Fibroblast of lung (primary cell): ENCODE results near the gene WWOX. TPM values are rescaled to one million over a fixed set of nuclear protein-coding genes. Genes with fewer than 3 reads are reported as not detected.

Source experiments
- DNase-seq, 2 donors: peaks; one replicate each; pipeline versions ENCODE4 v3.0.0 to v3.0.0-alpha.2; 2010; ENCODE audit warnings: low read depth in 2 of 2
- H2AFZ ChIP-seq: 2 replicates; pipeline ENCODE4 v1.5.1; 2012; ENCODE audit warnings: low read length, control low read depth, inconsistent platforms
- H3K27ac ChIP-seq: 2 replicates; pipeline ENCODE4 v1.5.1; 2011; ENCODE audit warnings: low read length, control low read depth; ENCODE audit not compliant: insufficient read depth
- H3K27me3 ChIP-seq: 2 replicates; pipeline ENCODE4 v1.5.1; 2011; ENCODE audit warnings: mild to moderate bottlenecking, low read length; ENCODE audit not compliant: control insufficient read depth, insufficient read depth
- H3K36me3 ChIP-seq: 2 replicates; pipeline ENCODE4 v1.5.1; 2011; ENCODE audit warnings: low read length; ENCODE audit not compliant: control insufficient read depth, insufficient read depth
- H3K4me1 ChIP-seq: 2 replicates; pipeline ENCODE4 v1.5.1; 2011; ENCODE audit warnings: low read length; ENCODE audit not compliant: control insufficient read depth, insufficient read depth; ENCODE audit errors: extremely low read depth
- H3K4me2 ChIP-seq: 2 replicates; pipeline ENCODE4 v1.5.1; 2011; ENCODE audit warnings: low read length, control low read depth; ENCODE audit not compliant: insufficient read depth; ENCODE audit errors: extremely low read depth
- H3K4me3 ChIP-seq, 4 experiments: fragments of 200-600 bp in 1 of 4; sonication (generic) in 1 of 4; replicated peaks in 1 of 4; 2 replicates each; pipeline ENCODE4 v1.5.1; 2011 to 2016; ENCODE audit warnings: low read length in 4 of 4, low read depth in 3 of 4, mild to moderate bottlenecking in 3 of 4, control low read depth in 2 of 4, inconsistent platforms in 1 of 4, mixed read lengths in 1 of 4; ENCODE audit not compliant: insufficient read depth in 1 of 4; ENCODE audit errors: control extremely low read depth in 1 of 4
- H3K79me2 ChIP-seq: 2 replicates; pipeline ENCODE4 v1.5.1; 2012; ENCODE audit warnings: mild to moderate bottlenecking, low read length, inconsistent platforms; ENCODE audit not compliant: control insufficient read depth, insufficient read depth
- H3K9ac ChIP-seq: 2 replicates; pipeline ENCODE4 v1.5.1; 2011; ENCODE audit warnings: mild to moderate bottlenecking, low read length, control low read depth; ENCODE audit not compliant: insufficient read depth
- H3K9me3 ChIP-seq: 2 replicates; pipeline ENCODE4 v1.5.1; 2012; ENCODE audit warnings: low read depth, low read length; ENCODE audit not compliant: control insufficient read depth, insufficient read depth
- H4K20me1 ChIP-seq: 2 replicates; pipeline ENCODE4 v1.5.1; 2011; ENCODE audit warnings: low read length; ENCODE audit not compliant: control insufficient read depth, insufficient read depth; ENCODE audit errors: extremely low read depth
- CTCF ChIP-seq, 2 donors: IDR thresholded peaks in 1 of 2; conservative IDR thresholded peaks in 1 of 2; 1 replicate in 1 of 2; 2 replicates in 1 of 2; pipeline ENCODE4 v1.5.1; 2011 to 2012; ENCODE audit warnings: low read length in 2 of 2, control low read depth in 1 of 2, inconsistent platforms in 1 of 2, low read depth in 1 of 2, mild to moderate bottlenecking in 1 of 2
- EZH2 ChIP-seq: IDR thresholded peaks from 2 replicates; pipeline ENCODE4 v1.5.1; 2012; ENCODE audit warnings: low read length, control low read depth, mild to moderate bottlenecking; ENCODE audit errors: missing control alignments
- polyA plus RNA-seq, 2 donors: library from polyadenylated mRNA; depleted of rRNA in 1 of 2; stranded (reverse) in 1 of 2; unstranded in 1 of 2; fragments of >200 nt; gene quantifications; 2 replicates each; pipeline ENCODE4 v1.2.1, GENCODE V29; 2011 to 2012; ENCODE audit warnings: missing spikeins in 1 of 2
- total RNA-seq: library from RNA; depleted of rRNA; stranded (reverse); fragments of >200 nt; gene quantifications from 2 replicates; pipeline ENCODE4 v1.2.1, GENCODE V29; 2014

The WWOX gene
- total and polyA plus RNA-seq, 2 donors (not counting 1 experiment from before 2014, with no cell fraction given), result 5.6 to 16.3 TPM

DNA sequence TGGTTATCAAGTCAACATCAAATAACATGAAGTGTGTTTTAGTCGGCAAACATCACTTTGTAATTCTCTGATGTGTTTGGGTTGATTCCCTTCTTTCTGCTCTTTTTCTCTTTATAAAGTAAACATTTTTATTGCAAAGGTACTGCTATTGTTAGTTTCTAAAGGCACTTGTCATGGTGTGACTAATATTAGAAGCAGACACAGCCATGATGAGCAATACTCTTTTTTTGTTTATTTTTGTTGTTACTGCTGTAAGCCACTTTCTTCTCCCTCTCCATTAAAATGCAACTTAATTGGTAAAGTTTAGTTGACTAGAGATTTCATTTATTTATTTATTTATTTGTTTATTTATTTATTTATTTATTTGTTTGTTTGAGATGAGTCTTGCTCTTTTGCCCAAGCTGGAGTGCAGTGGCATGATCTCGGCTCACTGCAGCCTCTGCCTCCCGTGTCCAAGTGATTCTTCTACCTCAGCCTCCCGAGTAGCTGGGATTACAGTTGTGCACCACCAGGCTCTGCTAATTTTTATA is 424.7 kb downstream of the WWOX start:
- H3K27me3 ChIP-seq, result no peaks in the 10 kb centered on the region
- no peak overlapping the region for H2AFZ ChIP-seq
- no peaks in the 10 kb centered on the region for H4K20me1 ChIP-seq
- DNase-seq, result peak in 1 of 2 donors; percentile 9
- H3K36me3 ChIP-seq, result no peaks in the 10 kb centered on the region
- H3K4me1 ChIP-seq, result no peaks in the 10 kb centered on the region
- no peaks in the 10 kb centered on the region for H3K9me3 ChIP-seq
- no peak overlapping the region for H3K4me2 ChIP-seq
- no peak overlapping the region for H3K9ac ChIP-seq
- TF ChIP-seq CTCF (conservative IDR thresholded peaks at IDR 0.05 in 1 of 2, IDR thresholded peaks at IDR 0.05 in 1 of 2; ENCODE audit: low read depth in 1 of 2, low read length in 2 of 2) (no peak), EZH2 (no peak)
- no peaks in the 10 kb centered on the region for H3K79me2 ChIP-seq
- no peak overlapping the region for H3K27ac ChIP-seq
- H3K4me3 ChIP-seq, result no peak overlapping the region

DNA sequence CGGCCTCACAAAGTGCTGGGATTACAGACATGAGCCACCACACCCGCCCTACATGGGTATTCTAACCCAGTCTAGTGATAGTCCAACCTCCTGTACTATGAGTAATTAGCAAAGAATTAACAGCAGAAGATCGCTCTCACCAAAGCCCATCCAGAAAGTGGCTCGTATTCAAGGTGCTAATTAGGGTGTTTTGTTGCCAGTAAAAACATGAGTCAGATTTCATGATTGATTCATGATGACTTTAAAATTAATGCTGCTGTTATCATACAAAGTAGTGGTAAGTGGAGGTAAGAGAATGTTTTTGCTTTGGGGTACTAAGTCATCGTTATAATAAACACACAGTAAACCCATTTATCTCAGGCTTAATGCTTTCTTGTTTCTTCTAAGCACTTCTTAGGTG is 428.8 kb downstream of the WWOX start:
- no peak overlapping the region for H3K4me2 ChIP-seq
- no peaks in the 10 kb centered on the region for H3K79me2 ChIP-seq
- no peak overlapping the region for H3K9ac ChIP-seq
- no peak for TF ChIP-seq EZH2
- no peak for TF ChIP-seq CTCF (conservative IDR thresholded peaks at IDR 0.05 in 1 of 2, IDR thresholded peaks at IDR 0.05 in 1 of 2; ENCODE audit: low read depth in 1 of 2, low read length in 2 of 2)
- no peaks in the 10 kb centered on the region for H3K36me3 ChIP-seq
- peak in 1 of 2 donors; percentile 40 for DNase-seq
- H3K27ac ChIP-seq, result no peak overlapping the region
- H3K4me3 ChIP-seq, result no peak overlapping the region
- H3K9me3 ChIP-seq, result no peaks in the 10 kb centered on the region
- no peaks in the 10 kb centered on the region for H3K4me1 ChIP-seq
- H2AFZ ChIP-seq, result no peak overlapping the region
- H4K20me1 ChIP-seq, result no peaks in the 10 kb centered on the region
- no peaks in the 10 kb centered on the region for H3K27me3 ChIP-seq

DNA sequence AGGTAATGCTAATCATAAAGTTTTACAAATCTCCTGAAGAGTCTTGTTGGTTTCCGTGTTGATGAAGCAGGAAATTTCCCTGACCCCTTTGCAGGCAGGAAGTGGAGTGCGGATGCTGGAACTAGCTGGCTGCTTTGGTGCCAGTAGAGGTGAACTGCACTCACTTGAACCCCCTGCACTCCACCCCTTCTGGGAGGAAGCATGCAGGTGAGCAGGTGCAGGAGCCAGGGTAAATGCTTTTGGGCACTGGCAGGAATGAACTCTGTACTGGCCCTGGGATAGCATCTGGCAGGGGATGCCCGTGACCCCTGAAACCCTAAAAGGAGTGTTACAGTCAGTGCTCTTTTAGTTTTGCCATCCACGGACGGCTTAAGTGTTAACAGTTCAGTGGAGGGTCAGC is 430.4 kb downstream of the WWOX start:
- Histone ChIP-seq H3K79me2 (no peaks in the 10 kb centered on the region), H3K4me3 (no peak overlapping the region), H3K36me3 (no peaks in the 10 kb centered on the region), H4K20me1 (no peaks in the 10 kb centered on the region), H3K4me2 (no peak overlapping the region), H3K27me3 (no peaks in the 10 kb centered on the region), H3K27ac (no peak overlapping the region), H2AFZ (no peak overlapping the region), H3K9ac (no peak overlapping the region), H3K4me1 (no peaks in the 10 kb centered on the region), H3K9me3 (no peaks in the 10 kb centered on the region)
- no peak for DNase-seq
- TF ChIP-seq CTCF (conservative IDR thresholded peaks at IDR 0.05 in 1 of 2, IDR thresholded peaks at IDR 0.05 in 1 of 2; ENCODE audit: low read depth in 1 of 2, low read length in 2 of 2) (no peak), EZH2 (no peak)
